IPS-15b (cell line): ENCODE measurements around the gene TMEM232.

Source experiments
- H3K27me3 ChIP-seq: one replicate; pipeline ENCODE4 v1.6.1; 2013; ENCODE audit warnings: low read length; ENCODE audit not compliant: control insufficient read depth, insufficient read depth
- H3K36me3 ChIP-seq: one replicate; pipeline ENCODE4 v1.6.1; 2013; ENCODE audit warnings: low read length; ENCODE audit not compliant: control insufficient read depth, insufficient read depth
- H3K4me1 ChIP-seq: one replicate; pipeline ENCODE4 v1.6.1; 2013; ENCODE audit warnings: mild to moderate bottlenecking, low read length; ENCODE audit not compliant: control insufficient read depth, insufficient read depth
- H3K4me3 ChIP-seq: one replicate; pipeline ENCODE4 v1.5.1; 2013; ENCODE audit warnings: low read depth, low read length
- H3K9ac ChIP-seq: one replicate; pipeline ENCODE4 v1.6.1; 2013; ENCODE audit warnings: low read depth, mild to moderate bottlenecking, low read length
- H3K9me3 ChIP-seq: one replicate; pipeline ENCODE4 v1.6.1; 2013; ENCODE audit warnings: mild to moderate bottlenecking, low read length; ENCODE audit not compliant: control insufficient read depth, insufficient read depth

TMEM232 gene

GRCh38 chr5:110377361-110377760 is 349.1 kb downstream of the TMEM232 start:
- no peak overlapping the region for H3K4me3 ChIP-seq
- no peaks in the 10 kb centered on the region for H3K36me3 ChIP-seq
- no peak overlapping the region for H3K9ac ChIP-seq
- no peaks in the 10 kb centered on the region for H3K9me3 ChIP-seq
- H3K27me3 ChIP-seq = no peaks in the 10 kb centered on the region
- H3K4me1 ChIP-seq = no peaks in the 10 kb centered on the region

- no peaks in the 10 kb centered on the region for H3K9me3 ChIP-seq
- H3K4me1 ChIP-seq = no peaks in the 10 kb centered on the region
- H3K9ac ChIP-seq = no peak overlapping the region
- H3K27me3 ChIP-seq = no peaks in the 10 kb centered on the region
- no peak overlapping the region for H3K4me3 ChIP-seq
- no peaks in the 10 kb centered on the region for H3K36me3 ChIP-seq
Measured at GRCh38 chr5:110376281-110376951, 350.1 kb downstream of the TMEM232 start.

- no peak overlapping the region for H3K9ac ChIP-seq
- no peak overlapping the region for H3K4me3 ChIP-seq
- no peaks in the 10 kb centered on the region for H3K9me3 ChIP-seq
- no peaks in the 10 kb centered on the region for H3K27me3 ChIP-seq
- H3K36me3 ChIP-seq = no peaks in the 10 kb centered on the region
- no peaks in the 10 kb centered on the region for H3K4me1 ChIP-seq
Measured at GRCh38 chr5:110371725-110372041, 354.8 kb downstream of the TMEM232 start.

- H3K4me1 ChIP-seq = no peaks in the 10 kb centered on the region
- no peaks in the 10 kb centered on the region for H3K9me3 ChIP-seq
- H3K36me3 ChIP-seq = no peaks in the 10 kb centered on the region
- no peak overlapping the region for H3K9ac ChIP-seq
- H3K4me3 ChIP-seq = no peak overlapping the region
- H3K27me3 ChIP-seq = no peaks in the 10 kb centered on the region
Measured at GRCh38 chr5:110371011-110371724, 355.3 kb downstream of the TMEM232 start.
